ENCODE results near the gene VPS37D. TPM values are rescaled to one million over a fixed set of nuclear protein-coding genes. Genes with fewer than 3 reads are reported as not detected.

Gene VPS37D
- total RNA-seq, 1 experiment from 2014 or later, result 4.4 TPM

DNA sequence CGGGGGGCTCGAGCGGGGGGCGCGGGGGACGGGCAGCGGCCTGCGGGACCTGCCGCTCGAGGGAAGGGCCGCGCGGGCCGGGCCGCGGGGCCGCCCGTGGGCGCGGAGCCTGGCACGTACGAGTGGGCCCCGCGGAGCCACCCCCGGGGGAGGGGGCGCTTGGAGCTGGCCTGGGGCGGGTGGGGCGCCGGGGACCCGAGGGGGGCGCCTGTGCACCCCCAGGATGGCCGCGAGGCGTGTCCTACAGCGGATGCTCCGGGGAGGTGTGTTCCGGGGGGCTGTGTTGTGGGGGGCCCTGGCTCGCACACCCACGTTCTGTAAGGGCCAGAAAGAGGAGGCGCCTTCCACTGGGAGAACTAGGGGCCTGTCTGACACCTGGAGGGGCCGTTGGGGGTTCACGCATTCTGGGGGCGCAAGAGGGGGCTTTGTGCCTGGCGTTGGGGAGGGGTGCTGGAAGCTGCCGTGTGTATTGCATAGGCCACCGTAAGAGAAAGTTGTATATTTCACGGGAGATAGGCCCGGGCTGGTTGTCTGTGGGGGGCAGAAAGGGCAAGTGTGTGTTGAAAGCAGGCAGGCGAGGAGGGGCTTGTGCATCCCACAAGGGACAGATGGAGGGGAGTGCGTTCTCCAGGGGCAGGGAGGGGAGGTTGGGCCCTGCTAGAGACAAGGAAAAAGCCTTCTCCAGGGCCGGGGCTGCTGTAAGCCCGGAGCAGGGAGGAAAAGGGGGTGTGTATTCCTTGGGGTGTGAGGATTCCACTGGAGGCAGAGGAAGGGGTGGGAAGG is 663 bp downstream of the VPS37D start:
- H3K4me3 ChIP-seq (ENCODE audit: low read depth in 2 of 2, low read length in 2 of 2), result peak overlapping the region; percentile 45 to 73
- H3K4me1 ChIP-seq (ENCODE audit: control insufficient read depth, insufficient read depth, low read length), result peaks cover 8% of the 10 kb centered on the region
- H3K36me3 ChIP-seq (ENCODE audit: control insufficient read depth, insufficient read depth, low read length), result no peaks in the 10 kb centered on the region
- TF ChIP-seq, protein P1, sequence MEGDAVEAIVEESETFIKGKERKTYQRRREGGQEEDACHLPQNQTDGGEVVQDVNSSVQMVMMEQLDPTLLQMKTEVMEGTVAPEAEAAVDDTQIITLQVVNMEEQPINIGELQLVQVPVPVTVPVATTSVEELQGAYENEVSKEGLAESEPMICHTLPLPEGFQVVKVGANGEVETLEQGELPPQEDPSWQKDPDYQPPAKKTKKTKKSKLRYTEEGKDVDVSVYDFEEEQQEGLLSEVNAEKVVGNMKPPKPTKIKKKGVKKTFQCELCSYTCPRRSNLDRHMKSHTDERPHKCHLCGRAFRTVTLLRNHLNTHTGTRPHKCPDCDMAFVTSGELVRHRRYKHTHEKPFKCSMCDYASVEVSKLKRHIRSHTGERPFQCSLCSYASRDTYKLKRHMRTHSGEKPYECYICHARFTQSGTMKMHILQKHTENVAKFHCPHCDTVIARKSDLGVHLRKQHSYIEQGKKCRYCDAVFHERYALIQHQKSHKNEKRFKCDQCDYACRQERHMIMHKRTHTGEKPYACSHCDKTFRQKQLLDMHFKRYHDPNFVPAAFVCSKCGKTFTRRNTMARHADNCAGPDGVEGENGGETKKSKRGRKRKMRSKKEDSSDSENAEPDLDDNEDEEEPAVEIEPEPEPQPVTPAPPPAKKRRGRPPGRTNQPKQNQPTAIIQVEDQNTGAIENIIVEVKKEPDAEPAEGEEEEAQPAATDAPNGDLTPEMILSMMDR (IDR thresholded peaks at IDR 0.05), result no peak
- TF ChIP-seq TCF7L2 (IDR thresholded peaks at IDR 0.05; ENCODE audit: low read depth, low read length) (no peak), POLR2AphosphoS5 (IDR thresholded peaks at IDR 0.05; ENCODE audit: low read depth, low read length) (no peak)
- H3K27me3 ChIP-seq (ENCODE audit: control insufficient read depth, insufficient read depth, low read length), result no peaks in the 10 kb centered on the region
- ATAC-seq, result peak; percentile 30; the same call in 1 of the 2 replicates
- H3K27ac ChIP-seq (ENCODE audit: low read length), result peak overlapping the region; percentile 58; the same call in 1 of the 2 replicates
- H3K9me3 ChIP-seq (ENCODE audit: control insufficient read depth, insufficient read depth, low read depth, low read length), result no peaks in the 10 kb centered on the region
- BruUV-seq (replicated peaks), result no TSS peak
- DNase-seq (ENCODE audit: low read depth, low spot score), result no peak
- POLR2A ChIA-PET, result no interaction called here
- intact Hi-C loops (cut with micrococcal nuclease; ENCODE audit: unreplicated experiment), result loop anchor here (5.0 kb wide), 1 partner anchor 61 kb away; no protein-coding TSS in a partner anchor
- CTCF ChIA-PET, result interaction anchor here (0.5 to 1.0 kb wide), 5 partner anchors 22 to 85 kb away, joined by 3 to 6 read pairs (median 4); no protein-coding TSS in a partner anchor
- in situ Hi-C loops (cut with HindIII; ENCODE audit: low pct_unique_long_range_greater_than_20kb, low sequenced_read_pairs), result no loop called here

- peak overlapping the region; percentile 45 to 73 for H3K4me3 ChIP-seq (ENCODE audit: low read depth in 2 of 2, low read length in 2 of 2)
- intact Hi-C loops (cut with micrococcal nuclease; ENCODE audit: unreplicated experiment), result loop anchor here (5.0 kb wide), 1 partner anchor 62 kb away; no protein-coding TSS in a partner anchor
- peak overlapping the region; percentile 58; the same call in 1 of the 2 replicates for H3K27ac ChIP-seq (ENCODE audit: low read length)
- no peak for ATAC-seq
- in situ Hi-C loops (cut with HindIII; ENCODE audit: low pct_unique_long_range_greater_than_20kb, low sequenced_read_pairs), result no loop called here
- no peaks in the 10 kb centered on the region for H3K36me3 ChIP-seq (ENCODE audit: control insufficient read depth, insufficient read depth, low read length)
- H3K9me3 ChIP-seq (ENCODE audit: control insufficient read depth, insufficient read depth, low read depth, low read length), result no peaks in the 10 kb centered on the region
- H3K27me3 ChIP-seq (ENCODE audit: control insufficient read depth, insufficient read depth, low read length), result no peaks in the 10 kb centered on the region
- TF ChIP-seq SIN3A (IDR thresholded peaks at IDR 0.05; ENCODE audit: borderline replicate concordance, insufficient read depth, low read depth, low read length) (no peak), TCF7L2 (IDR thresholded peaks at IDR 0.05; ENCODE audit: low read depth, low read length) (no peak), REST (IDR thresholded peaks at IDR 0.05; ENCODE audit: insufficient read depth in 1 of 2, low read depth in 2 of 2, low read length in 1 of 2) (no peak), POLR2AphosphoS5 (IDR thresholded peaks at IDR 0.05; ENCODE audit: low read depth, low read length) (no peak)
- TF ChIP-seq, protein P1 (IDR thresholded peaks at IDR 0.05), result no peak
- BruUV-seq (replicated peaks), result no TSS peak
- CTCF ChIA-PET, result interaction anchor here (0.6 to 1.1 kb wide), 4 partner anchors 56 to 86 kb away, joined by 3 to 6 read pairs (median 4); no protein-coding TSS in a partner anchor
- peaks cover 8% of the 10 kb centered on the region for H3K4me1 ChIP-seq (ENCODE audit: control insufficient read depth, insufficient read depth, low read length)
- POLR2A ChIA-PET, result no interaction called here
- DNase-seq (ENCODE audit: low read depth, low spot score), result no peak
Observed at GRCh38 chr7:73668886-73669230, 1.2 kb downstream of the VPS37D start.
